ENCODE measurements around the gene SP110. TPM values are rescaled to one million over a fixed set of nuclear protein-coding genes. Genes with fewer than 3 reads are reported as not detected.
"Not testable (repeated sequence)": the region's sequence is repeated elsewhere in the genome, so short reads cannot be mapped to it uniquely, and the experiment has no call there.

Gene SP110
- total and polyA plus RNA-seq, 8 donors, result 22.9 to 48.4 (median 39.3) TPM

- peaks cover 0 to 6% of the 10 kb centered on the region in 2 donors for H3K9me3 ChIP-seq
- H3K4me1 ChIP-seq, result peaks cover 2 to 45% of the 10 kb centered on the region in 2 donors
- intact Hi-C loops (cut with DNase I), result no loop called here
- peak overlapping the region in 1 of 2 donors; percentile 72 for H3K27ac ChIP-seq
- no peaks in the 10 kb centered on the region for H3K36me3 ChIP-seq
- peak overlapping the region in 1 of 2 donors; percentile 0 for H3K4me3 ChIP-seq
- no peak for ATAC-seq
- no peak for DNase-seq
- no peak for TF ChIP-seq CTCF (IDR thresholded peaks at IDR 0.05)
- no peaks in the 10 kb centered on the region for H3K27me3 ChIP-seq
Measured at GRCh38 chr2:230124235-230124634, 95.5 kb downstream of the SP110 start.

- ATAC-seq; intact Hi-C loops (cut with DNase I); H3K27me3 ChIP-seq; H3K4me3 ChIP-seq; H3K9me3 ChIP-seq; H3K36me3 ChIP-seq; H3K4me1 ChIP-seq; DNase-seq; H3K27ac ChIP-seq: not testable (repeated sequence)
Measured at GRCh38 chr2:230120376-230120775, 99.4 kb downstream of the SP110 start.

- H3K27me3 ChIP-seq; H3K4me1 ChIP-seq; H3K27ac ChIP-seq; DNase-seq; H3K4me3 ChIP-seq; intact Hi-C loops (cut with DNase I); ATAC-seq; H3K36me3 ChIP-seq; H3K9me3 ChIP-seq: not testable (repeated sequence)
Measured at GRCh38 chr2:230119827-230120226, 100.0 kb downstream of the SP110 start.

Other genes starting within 250 kb of the SP110 start
- 1 to 10 TPM; 3.1 to 5.5 TPM for gene SLC16A14, start 151.1 kb downstream of the SP110 start, total RNA-seq
- 10 to 100 TPM in 5 of 6 donors, 1 to 10 TPM in 1; 8.5 to 13.0 (median 11.4) TPM for gene SLC16A14, start 151.1 kb downstream of the SP110 start, polyA plus RNA-seq (ENCODE audit: insufficient read length in 6 of 6)
- 1 to 10 TPM; 3.2 to 4.8 TPM for gene SP140, start 5.8 kb upstream of the SP110 start, total RNA-seq
- gene SP140, start 5.8 kb upstream of the SP110 start, polyA plus RNA-seq (ENCODE audit: insufficient read length in 6 of 6), result 1 to 10 TPM in 4 of 6 donors, under 1 TPM in 2; 0.74 to 2.3 (median 1.2) TPM
- 10 to 100 TPM; 17.1 to 24.9 TPM for gene SP140L, start 107.2 kb upstream of the SP110 start, total RNA-seq
- 10 to 100 TPM; 14.7 to 19.8 (median 15.8) TPM for gene SP140L, start 107.2 kb upstream of the SP110 start, polyA plus RNA-seq (ENCODE audit: insufficient read length in 6 of 6)
- 100 to 1,000 TPM; 101 to 134 TPM for gene SP100, start 196.2 kb upstream of the SP110 start, total RNA-seq
- 10 to 100 TPM; 55.1 to 76.4 (median 59.5) TPM for gene SP100, start 196.2 kb upstream of the SP110 start, polyA plus RNA-seq (ENCODE audit: insufficient read length in 6 of 6)